IMR-90 (cell line): ENCODE measurements around the gene MFAP3L. TPM values are rescaled to one million over a fixed set of nuclear protein-coding genes. Genes with fewer than 3 reads are reported as not detected.

ENCODE experiments used
- ATAC-seq: fragments of 200-7000 bp; cut with Tn5 transposase; 2 replicates; pipeline ENCODE4 v1.9.1; 2020; ENCODE audit warnings: low read depth, mild to moderate bottlenecking, moderate library complexity
- BruUV-seq: library from RNA; stranded (reverse); fragments of 400-500 nt; replicated peaks from 2 replicates; lab custom pipeline; 2021; lab: Mats Ljungman, UMichigan
- CTCF ChIA-PET: fragments of 300-600 bp; formaldehyde crosslinking; extraction: SDS; loops from one replicate; lab custom pipeline; 2021; ENCODE audit warnings: antibody characterized with exemption; lab: Yijun Ruan, JAX
- POLR2A ChIA-PET: fragments of 300-600 bp; sonication (Branson Sonifier 250); formaldehyde crosslinking; loops from one replicate; lab custom pipeline; 2022; ENCODE audit warnings: antibody characterized with exemption; ENCODE audit not compliant: unreplicated experiment; lab: Charles Lee
- DNase-seq: peaks from one replicate; pipeline ENCODE4 v3.0.0; 2013
- H2AFZ ChIP-seq: replicated peaks from 2 replicates; pipeline ENCODE3; 2013; ENCODE audit warnings: low read length, mild to moderate bottlenecking; ENCODE audit not compliant: poor library complexity
- H2AK5ac ChIP-seq: 2 replicates; pipeline ENCODE4 v1.6.1; 2013; ENCODE audit warnings: low read depth, low read length, inconsistent platforms
- H2AK9ac ChIP-seq: replicated peaks from 2 replicates; pipeline ENCODE3; 2013; ENCODE audit warnings: mild to moderate bottlenecking, low read depth, low read length, moderate library complexity; ENCODE audit not compliant: poor library complexity
- H2BK120ac ChIP-seq: 2 replicates; pipeline ENCODE4 v1.6.1; 2013; ENCODE audit warnings: low read depth, low read length, inconsistent platforms
- H2BK15ac ChIP-seq: 3 replicates; pipeline ENCODE4 v1.6.1; 2013; ENCODE audit warnings: low read depth, low read length, inconsistent platforms
- H2BK20ac ChIP-seq: 2 replicates; pipeline ENCODE4 v1.6.1; 2013; ENCODE audit warnings: low read depth, mild to moderate bottlenecking, inconsistent platforms, low read length, moderate library complexity
- H2BK5ac ChIP-seq: 2 replicates; pipeline ENCODE4 v1.6.1; 2013; ENCODE audit warnings: mild to moderate bottlenecking, low read depth, low read length, inconsistent platforms; ENCODE audit not compliant: poor library complexity, severe bottlenecking
- H3K14ac ChIP-seq: replicated peaks from 2 replicates; pipeline ENCODE4 v1.6.1; 2013; ENCODE audit warnings: low read depth, low read length, inconsistent platforms
- H3K18ac ChIP-seq: 2 replicates; pipeline ENCODE4 v1.6.1; 2013; ENCODE audit warnings: low read depth, low read length, control low read depth
- H3K23ac ChIP-seq: 2 replicates; pipeline ENCODE4 v1.6.1; 2013; ENCODE audit warnings: low read depth, low read length, inconsistent platforms
- H3K27ac ChIP-seq: 2 replicates; pipeline ENCODE4 v1.5.1; 2013; ENCODE audit warnings: mild to moderate bottlenecking, control low read depth, low read length; ENCODE audit not compliant: insufficient read depth
- H3K27me3 ChIP-seq: 2 replicates; pipeline ENCODE4 v1.6.1; 2013; ENCODE audit warnings: low read length; ENCODE audit not compliant: control insufficient read depth, insufficient read depth
- H3K36me3 ChIP-seq: 2 replicates; pipeline ENCODE4 v1.6.1; 2013; ENCODE audit warnings: low read length, mixed read lengths; ENCODE audit not compliant: control insufficient read depth, insufficient read depth
- H3K4ac ChIP-seq: 2 replicates; pipeline ENCODE4 v1.6.1; 2013; ENCODE audit warnings: low read depth, low read length, inconsistent platforms
- H3K4me1 ChIP-seq: 2 replicates; pipeline ENCODE4 v1.6.1; 2013; ENCODE audit warnings: low read length, mixed read lengths; ENCODE audit not compliant: control insufficient read depth, insufficient read depth
- H3K4me2 ChIP-seq: 2 replicates; pipeline ENCODE4 v1.6.1; 2013; ENCODE audit warnings: low read depth, mild to moderate bottlenecking, control low read depth, low read length, moderate library complexity
- H3K4me3 ChIP-seq: 2 replicates; pipeline ENCODE4 v1.5.1; 2013; ENCODE audit warnings: low read depth, mild to moderate bottlenecking, control low read depth, low read length, moderate library complexity; ENCODE audit not compliant: insufficient read depth
- H3K56ac ChIP-seq: 2 replicates; pipeline ENCODE4 v1.6.1; 2013; ENCODE audit warnings: low read length, inconsistent platforms; ENCODE audit not compliant: insufficient read depth; ENCODE audit errors: extremely low read depth
- H3K79me1 ChIP-seq, 2 experiments: 2 replicates each; pipeline ENCODE4 v1.6.1; 2013; ENCODE audit warnings: low read length in 2 of 2, inconsistent platforms in 1 of 2, low read depth in 1 of 2
- H3K9ac ChIP-seq: 2 replicates; pipeline ENCODE4 v1.6.1; 2013; ENCODE audit warnings: low read depth, low read length, control low read depth
- H3K9me1 ChIP-seq: 2 replicates; pipeline ENCODE4 v1.6.1; 2013; ENCODE audit warnings: low read length, inconsistent platforms; ENCODE audit not compliant: insufficient read depth
- H3K9me3 ChIP-seq: 2 replicates; pipeline ENCODE4 v1.6.1; 2013; ENCODE audit warnings: low read length; ENCODE audit not compliant: control insufficient read depth, insufficient read depth
- H4K20me1 ChIP-seq: 2 replicates; pipeline ENCODE4 v1.6.1; 2013; ENCODE audit warnings: low read length, inconsistent platforms; ENCODE audit not compliant: insufficient read depth
- H4K5ac ChIP-seq: 2 replicates; pipeline ENCODE4 v1.6.1; 2013; ENCODE audit warnings: mild to moderate bottlenecking, low read depth, low read length, control low read depth
- H4K8ac ChIP-seq, 2 experiments: 2 replicates each; pipeline ENCODE4 v1.6.1; 2013; ENCODE audit warnings: low read depth in 2 of 2, low read length in 2 of 2, control low read depth in 1 of 2, inconsistent platforms in 1 of 2
- H4K91ac ChIP-seq: 2 replicates; pipeline ENCODE4 v1.6.1; 2013; ENCODE audit warnings: low read depth, low read length, inconsistent platforms; ENCODE audit not compliant: insufficient read depth
- CEBPB ChIP-seq: IDR thresholded peaks from 2 replicates; pipeline ENCODE4 v1.6.1; 2012; ENCODE audit warnings: low read depth, low read length, improper control_type of control experiment
- MAZ ChIP-seq: IDR thresholded peaks from 2 replicates; pipeline ENCODE4 v1.6.1; 2012; ENCODE audit warnings: low read depth, mild to moderate bottlenecking, low read length, improper control_type of control experiment, moderate library complexity, borderline replicate concordance
- MXI1 ChIP-seq: IDR thresholded peaks from 2 replicates; pipeline ENCODE4 v1.6.1; 2012; ENCODE audit warnings: low read depth, mild to moderate bottlenecking, low read length, moderate library complexity, borderline replicate concordance
- WGBS, 2 experiments: methylation state at CpG; one replicate each; pipeline versions ENCODE4 v1.1.5 to v1.1.7; 2013; ENCODE audit warnings: missing lambda C conversion rate in 2 of 2; ENCODE audit not compliant: insufficient read length in 1 of 2; ENCODE audit errors: extremely low coverage in 2 of 2; 5-methylcytosine and 5-hydroxymethylcytosine counted together
- dilution Hi-C: fragments of 300-500 bp; cut with HindIII; formaldehyde crosslinking; loops from one replicate; pipeline ENCODE4 v1.14.3; 2018; ENCODE audit warnings: low sequenced_read_pairs; ENCODE audit not compliant: unreplicated experiment
- in situ Hi-C: fragments of 300-500 bp; cut with MboI; formaldehyde crosslinking; loops from 3 replicates; pipeline ENCODE4 v1.14.3; 2019; ENCODE audit warnings: low sequenced_read_pairs, inconsistent platforms, mixed read lengths
- intact Hi-C: fragments of 100-400 bp; cut with micrococcal nuclease; formaldehyde crosslinking; loops from 2 replicates; pipeline ENCODE4 v1.10.0; 2022
- polyA plus RNA-seq, 3 experiments: library from polyadenylated mRNA; depleted of rRNA; stranded (reverse); fragments of >200 nt; gene quantifications; 2 replicates each; pipeline ENCODE4 v1.2.3, GENCODE V29; 2012; ENCODE audit warnings: low replicate concordance in 1 of 3
- total RNA-seq: library from RNA; depleted of rRNA; stranded (reverse); fragments of >200 nt; gene quantifications from 2 replicates; pipeline ENCODE4 v1.2.3, GENCODE V29; 2012

Gene MFAP3L
- total and polyA plus RNA-seq, 2 of the 4 experiments (the other 2 are of a cell fraction) = 0.22 to 0.36 TPM

DNA sequence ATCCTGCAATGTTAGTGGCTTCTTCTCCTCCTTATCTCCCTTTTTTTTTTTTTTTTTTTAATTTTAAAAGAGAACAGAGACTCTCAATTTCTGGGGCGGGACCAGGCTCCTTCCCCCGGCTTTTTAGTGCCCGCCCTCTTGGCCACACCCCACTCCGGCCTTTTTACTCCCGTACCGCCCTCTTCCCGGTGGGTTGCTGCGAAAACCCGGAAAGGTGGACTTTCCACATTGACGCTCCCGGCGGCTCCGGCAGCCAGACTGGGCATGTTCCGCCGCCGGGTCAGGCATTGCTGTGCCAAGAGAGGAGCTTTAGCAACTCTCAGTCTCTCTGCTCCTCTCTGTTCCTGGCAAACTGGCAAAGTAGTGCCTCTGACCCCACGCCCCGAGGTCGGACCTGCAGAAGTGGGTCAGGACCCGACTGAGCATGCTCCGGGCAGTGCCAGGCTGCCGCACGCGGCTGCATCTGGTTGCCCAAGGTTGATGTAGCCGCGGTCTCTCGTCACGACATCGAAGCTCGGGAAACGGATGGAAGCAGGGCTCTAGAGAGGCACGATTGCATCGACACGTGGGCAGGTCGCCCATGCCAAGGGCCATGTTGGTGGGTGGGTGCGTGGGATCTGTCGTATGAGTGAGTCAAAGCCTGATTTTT lies 1.1 kb upstream of the MFAP3L start:
- Histone ChIP-seq H3K9me3 (0 out of 2 replicates have a peak, but pooled peaks cover 5% of the 10 kb centered on the region), H3K4me3 (peak overlapping the region; percentile 68), H3K9me1 (no peaks in the 10 kb centered on the region), H3K4me2 (peak overlapping the region; percentile 95), H3K27me3 (peaks cover 22% of the 10 kb centered on the region), H3K18ac (no peak overlapping the region), H2AFZ (peak overlapping the region; percentile 99), H3K36me3 (no peaks in the 10 kb centered on the region), H2BK15ac (no peak overlapping the region; the same call in 2 of the 3 replicates), H2BK5ac (no peak overlapping the region), H3K9ac (no peak overlapping the region), H3K27ac (no peak overlapping the region), H2BK120ac (no peak overlapping the region), H2AK9ac (peak overlapping the region; percentile 83), H4K91ac (no peak overlapping the region), H3K4ac (no peak overlapping the region), H2AK5ac (no peak overlapping the region), H3K56ac (0 out of 2 replicates have a peak overlapping the region, but pooled peaks have one; percentile 5), H4K20me1 (no peaks in the 10 kb centered on the region), H3K23ac (no peak overlapping the region), H3K14ac (no peak overlapping the region), H4K8ac (peak overlapping the region in 1 of 2 experiments; percentile 83; a peak in 2 of 4 replicates), H4K5ac (no peak overlapping the region), H3K4me1 (0 out of 2 replicates have a peak, but pooled peaks cover 2% of the 10 kb centered on the region), H3K79me1 (no peaks in the 10 kb centered on the region), H2BK20ac (no peak overlapping the region)
- DNase-seq = peak; percentile 95
- in situ Hi-C loops = no loop called here
- intact Hi-C loops = loop anchor here (5.0 kb wide), 2 partner anchors 205 to 415 kb away; partner anchors contain the start of gene NEK1
- BruUV-seq = no TSS peak
- ChIA-PET POLR2A (no interaction called here), CTCF (interaction anchor here (0.7 to 1.0 kb wide), 2 partner anchors 20 to 267 kb away, joined by 3 read pairs; no protein-coding TSS in a partner anchor)
- TF ChIP-seq MXI1 (no peak), MAZ (peak; percentile 96), CEBPB (peak; percentile 73)
- peak; percentile 82 for ATAC-seq
- dilution Hi-C loops = no loop called here
- WGBS, 2 experiments = 2% methylated on average over 13 of the region's 37 CpGs; no CpG with 5 or more reads in 1 of the 2 experiments
